ENCODE data around the gene SCN5A. TPM values are rescaled to one million over a fixed set of nuclear protein-coding genes. Genes with fewer than 3 reads are reported as not detected.

SCN5A gene
- total and polyA plus RNA-seq, 2 of the 4 experiments (the other 2 are of a cell fraction) = 1.9 to 2.0 TPM

- CTCF ChIA-PET = interaction anchor here (0.9 kb wide), 1 partner anchor 10 kb away, joined by 3 read pairs; no protein-coding TSS in a partner anchor
- no peak overlapping the region for H4K91ac ChIP-seq (ENCODE audit: insufficient read depth, low read depth, low read length)
- H3K56ac ChIP-seq (ENCODE audit: extremely low read depth, insufficient read depth, low read length) = no peak overlapping the region
- H2AFZ ChIP-seq (replicated peaks; ENCODE audit: low read length, poor library complexity) = no peak overlapping the region
- H3K9me1 ChIP-seq (ENCODE audit: insufficient read depth, low read length) = no peaks in the 10 kb centered on the region
- no peak overlapping the region for H3K4me3 ChIP-seq (ENCODE audit: insufficient read depth, low read depth, low read length)
- H2AK5ac ChIP-seq (ENCODE audit: low read depth, low read length) = no peak overlapping the region
- BruUV-seq (replicated peaks) = no TSS peak
- intact Hi-C loops (cut with micrococcal nuclease) (no loop called here), in situ Hi-C loops (cut with MboI; ENCODE audit: low sequenced_read_pairs) (no loop called here), dilution Hi-C loops (cut with HindIII; ENCODE audit: low sequenced_read_pairs, unreplicated experiment) (no loop called here)
- WGBS, 2 experiments (ENCODE audit: extremely low coverage in 2 of 2, insufficient read length in 1 of 2) = 60% methylated on average over 1 of the region's 8 CpGs; no CpG with 5 or more reads in 1 of the 2 experiments
- H4K20me1 ChIP-seq (ENCODE audit: insufficient read depth, low read length) = peaks cover 6% of the 10 kb centered on the region; the same call in 1 of the 2 replicates
- no peaks in the 10 kb centered on the region for H3K9me3 ChIP-seq (ENCODE audit: control insufficient read depth, insufficient read depth, low read length)
- no peaks in the 10 kb centered on the region for H3K79me1 ChIP-seq (ENCODE audit: low read depth in 1 of 2, low read length in 2 of 2)
- TF ChIP-seq RFX5 (IDR thresholded peaks at IDR 0.05; ENCODE audit: low read depth, low read length) (no peak), BHLHE40 (IDR thresholded peaks at IDR 0.05; ENCODE audit: low read depth, low read length) (no peak), ELK1 (IDR thresholded peaks at IDR 0.05; ENCODE audit: borderline replicate concordance, low read depth, low read length) (no peak)
- no peak overlapping the region for H2BK15ac ChIP-seq (ENCODE audit: low read depth, low read length)
- H3K18ac ChIP-seq (ENCODE audit: low read depth, low read length) = no peak overlapping the region
- no peak overlapping the region for H4K5ac ChIP-seq (ENCODE audit: low read depth, low read length)
- H3K14ac ChIP-seq (replicated peaks; ENCODE audit: low read depth, low read length) = no peak overlapping the region
- POLR2A ChIA-PET (ENCODE audit: unreplicated experiment) = no interaction called here
- ATAC-seq (ENCODE audit: low read depth) (no peak), DNase-seq (no peak)
- H3K4me2 ChIP-seq (ENCODE audit: low read depth, low read length) = no peak overlapping the region
- H2AK9ac ChIP-seq (replicated peaks; ENCODE audit: low read depth, low read length, poor library complexity) = no peak overlapping the region
- H3K4ac ChIP-seq (ENCODE audit: low read depth, low read length) = no peak overlapping the region
- no peak overlapping the region for H3K27ac ChIP-seq (ENCODE audit: insufficient read depth, low read length)
- no peak overlapping the region for H2BK20ac ChIP-seq (ENCODE audit: low read depth, low read length)
- no peak overlapping the region for H4K8ac ChIP-seq (ENCODE audit: low read depth in 2 of 2, low read length in 2 of 2)
- H3K9ac ChIP-seq (ENCODE audit: low read depth, low read length) = no peak overlapping the region
- H2BK5ac ChIP-seq (ENCODE audit: low read depth, low read length, poor library complexity, severe bottlenecking) = no peak overlapping the region
- no peaks in the 10 kb centered on the region for H3K36me3 ChIP-seq (ENCODE audit: control insufficient read depth, insufficient read depth, low read length)
- H3K23ac ChIP-seq (ENCODE audit: low read depth, low read length) = no peak overlapping the region
- H2BK120ac ChIP-seq (ENCODE audit: low read depth, low read length) = no peak overlapping the region
- no peaks in the 10 kb centered on the region; the same call in 1 of the 2 replicates for H3K27me3 ChIP-seq (ENCODE audit: control insufficient read depth, insufficient read depth, low read length)
- no peaks in the 10 kb centered on the region for H3K4me1 ChIP-seq (ENCODE audit: control insufficient read depth, insufficient read depth, low read length)
Observed at GRCh38 chr3:38641461-38642110, 7.9 kb downstream of the SCN5A start.

Data from IMR-90 (cell line).